Activated T-helper 1 cell treated with anti-CD3 and anti-CD28 coated beads, Interleukin-12 subunit alpha, Interleukin-12 subunit beta, Interleukin-2, Interleukin-4 antibody, amounts not matched to agents 30 ng/mL and 10 ng/mL and 1 ng/mL, durations not matched to agents 14 hours and 24 hours and 36 hours (primary cell): Measurements from ENCODE around the gene APBA1. TPM values are rescaled to one million over a fixed set of nuclear protein-coding genes. Genes with fewer than 3 reads are reported as not detected.

ENCODE experiments used
- DNase-seq: peaks from one replicate; pipeline ENCODE4 v3.0.0; 2021; ENCODE audit warnings: low spot score
- H3K27ac Mint-ChIP-seq: one replicate; pipeline ENCODE4 v1.8.0; 2021; ENCODE audit warnings: mild to moderate bottlenecking, mixed read lengths
- H3K27me3 Mint-ChIP-seq: one replicate; pipeline ENCODE4 v1.8.0; 2022; ENCODE audit warnings: mild to moderate bottlenecking, moderate library complexity, mixed read lengths; ENCODE audit not compliant: insufficient read depth
- H3K36me3 Mint-ChIP-seq: one replicate; pipeline ENCODE4 v1.8.0; 2021; ENCODE audit warnings: low read depth, mixed read lengths
- H3K4me1 Mint-ChIP-seq: one replicate; pipeline ENCODE4 v1.8.0; 2021; ENCODE audit warnings: low read depth, mixed read lengths
- H3K4me3 Mint-ChIP-seq: one replicate; pipeline ENCODE4 v1.8.0; 2021; ENCODE audit warnings: mild to moderate bottlenecking, moderate library complexity, mixed read lengths
- H3K9me3 Mint-ChIP-seq: one replicate; pipeline ENCODE4 v1.8.0; 2021; ENCODE audit warnings: mixed read lengths
- intact Hi-C: fragments of 100-400 bp; cut with micrococcal nuclease; formaldehyde crosslinking; loops from one replicate; pipeline ENCODE4 v1.15.1; 2024
- total RNA-seq: library from RNA; stranded (reverse); gene quantifications from 2 replicates; pipeline ENCODE4 v1.2.3, GENCODE V29; 2022

The APBA1 gene
- 2.4 and 3.5 TPM in 2 replicates for total RNA-seq

- intact Hi-C loops, result loop anchor here (1.0 to 5.0 kb wide), 5 partner anchors 87 to 587 kb away; partner anchors contain the start of gene SMC5
- H3K36me3 Mint-ChIP-seq, result no peaks in the 10 kb centered on the region
- H3K27me3 Mint-ChIP-seq, result peaks cover 42% of the 10 kb centered on the region
- peak within 1 kb of the TSS; percentile 15 for H3K27ac Mint-ChIP-seq
- peaks cover 7% of the 10 kb centered on the region for H3K4me1 Mint-ChIP-seq
- H3K4me3 Mint-ChIP-seq, result peak within 1 kb of the TSS; percentile 83
- no peaks in the 10 kb centered on the region for H3K9me3 Mint-ChIP-seq
- DNase-seq, result peak; percentile 17
Measured at GRCh38 chr9:69671879-69672595, at the start of gene APBA1. Gene APBA1 (minus strand): TSS chr9:69672371.

GRCh38 chr9:69719983-69720382 lies 47.8 kb upstream of the APBA1 start:
- H3K9me3 Mint-ChIP-seq, result no peaks in the 10 kb centered on the region
- intact Hi-C loops, result loop anchor here (5.0 kb wide), 1 partner anchor 37 kb away; no protein-coding TSS in a partner anchor

GRCh38 chr9:69719367-69719766 lies 47.2 kb upstream of the APBA1 start:
- H3K9me3 Mint-ChIP-seq, result no peaks in the 10 kb centered on the region
- intact Hi-C loops, result loop anchor here (5.0 kb wide), 1 partner anchor 38 kb away; no protein-coding TSS in a partner anchor
- no peak overlapping the region for H3K4me3 Mint-ChIP-seq
- H3K36me3 Mint-ChIP-seq, result peaks cover 55% of the 10 kb centered on the region
- H3K27me3 Mint-ChIP-seq, result no peaks in the 10 kb centered on the region
- DNase-seq, result no peak
- no peaks in the 10 kb centered on the region for H3K4me1 Mint-ChIP-seq
- H3K27ac Mint-ChIP-seq, result no peak overlapping the region

More at GRCh38 chr9:69719983-69720382, 47.8 kb upstream of the APBA1 start:
- DNase-seq, result no peak
- no peak overlapping the region for H3K4me3 Mint-ChIP-seq
- peaks cover 58% of the 10 kb centered on the region for H3K36me3 Mint-ChIP-seq
- H3K27ac Mint-ChIP-seq, result no peak overlapping the region
- H3K4me1 Mint-ChIP-seq, result no peaks in the 10 kb centered on the region
- H3K27me3 Mint-ChIP-seq, result no peaks in the 10 kb centered on the region

- no peaks in the 10 kb centered on the region for H3K27me3 Mint-ChIP-seq
- no peak overlapping the region for H3K27ac Mint-ChIP-seq
Measured at GRCh38 chr9:69718218-69718617, 46.0 kb upstream of the APBA1 start.

GRCh38 chr9:69715825-69716224 lies 43.7 kb upstream of the APBA1 start:
- intact Hi-C loops, result loop anchor here (5.0 kb wide), 1 partner anchor 41 kb away; no protein-coding TSS in a partner anchor
- no peak for DNase-seq
- no peaks in the 10 kb centered on the region for H3K4me1 Mint-ChIP-seq
- H3K27me3 Mint-ChIP-seq, result no peaks in the 10 kb centered on the region
- H3K4me3 Mint-ChIP-seq, result no peak overlapping the region
- no peaks in the 10 kb centered on the region for H3K9me3 Mint-ChIP-seq
- peaks cover 33% of the 10 kb centered on the region for H3K36me3 Mint-ChIP-seq
- H3K27ac Mint-ChIP-seq, result no peak overlapping the region

More at GRCh38 chr9:69718218-69718617, 46.0 kb upstream of the APBA1 start:
- H3K9me3 Mint-ChIP-seq, result no peaks in the 10 kb centered on the region
- no peaks in the 10 kb centered on the region for H3K4me1 Mint-ChIP-seq
- DNase-seq, result no peak
- intact Hi-C loops, result loop anchor here (5.0 kb wide), 1 partner anchor 39 kb away; no protein-coding TSS in a partner anchor
- no peak overlapping the region for H3K4me3 Mint-ChIP-seq
- peaks cover 48% of the 10 kb centered on the region for H3K36me3 Mint-ChIP-seq

- H3K9me3 Mint-ChIP-seq, result no peaks in the 10 kb centered on the region
- intact Hi-C loops, result loop anchor here (5.0 kb wide), 1 partner anchor 42 kb away; no protein-coding TSS in a partner anchor
- no peak overlapping the region for H3K4me3 Mint-ChIP-seq
- no peak for DNase-seq
- H3K27me3 Mint-ChIP-seq, result no peaks in the 10 kb centered on the region
- H3K36me3 Mint-ChIP-seq, result peaks cover 30% of the 10 kb centered on the region
- H3K27ac Mint-ChIP-seq, result no peak overlapping the region
- no peaks in the 10 kb centered on the region for H3K4me1 Mint-ChIP-seq
Measured at GRCh38 chr9:69715096-69715495, 42.9 kb upstream of the APBA1 start.

GRCh38 chr9:69697475-69697874 lies 25.3 kb upstream of the APBA1 start:
- no peak for DNase-seq
- Mint-ChIP-seq H3K27ac (no peak overlapping the region), H3K4me3 (no peak overlapping the region), H3K4me1 (no peaks in the 10 kb centered on the region), H3K36me3 (no peaks in the 10 kb centered on the region), H3K27me3 (peaks cover 14% of the 10 kb centered on the region), H3K9me3 (peaks cover 33% of the 10 kb centered on the region)
- intact Hi-C loops, result no loop called here

GRCh38 chr9:69696802-69697201 lies 24.6 kb upstream of the APBA1 start:
- no peaks in the 10 kb centered on the region for H3K36me3 Mint-ChIP-seq

GRCh38 chr9:69689991-69690538 lies 17.9 kb upstream of the APBA1 start:
- intact Hi-C loops, result no loop called here
- no peak for DNase-seq
- Mint-ChIP-seq H3K36me3 (no peaks in the 10 kb centered on the region), H3K4me3 (no peak overlapping the region), H3K27ac (no peak overlapping the region), H3K4me1 (no peaks in the 10 kb centered on the region), H3K27me3 (peaks cover 21% of the 10 kb centered on the region), H3K9me3 (no peaks in the 10 kb centered on the region)

More at GRCh38 chr9:69696802-69697201, 24.6 kb upstream of the APBA1 start:
- Mint-ChIP-seq H3K4me3 (no peak overlapping the region), H3K27ac (no peak overlapping the region), H3K27me3 (peaks cover 14% of the 10 kb centered on the region), H3K4me1 (no peaks in the 10 kb centered on the region), H3K9me3 (peaks cover 30% of the 10 kb centered on the region)
- intact Hi-C loops, result no loop called here
- no peak for DNase-seq

- no peaks in the 10 kb centered on the region for H3K36me3 Mint-ChIP-seq
- no peak for DNase-seq
- no peaks in the 10 kb centered on the region for H3K4me1 Mint-ChIP-seq
- intact Hi-C loops, result no loop called here
- H3K9me3 Mint-ChIP-seq, result no peaks in the 10 kb centered on the region
- peaks cover 7% of the 10 kb centered on the region for H3K27me3 Mint-ChIP-seq
- H3K4me3 Mint-ChIP-seq, result no peak overlapping the region
- no peak overlapping the region for H3K27ac Mint-ChIP-seq
Measured at GRCh38 chr9:69683927-69684326, 11.8 kb upstream of the APBA1 start.

- no peak overlapping the region for H3K4me3 Mint-ChIP-seq
- H3K9me3 Mint-ChIP-seq, result no peaks in the 10 kb centered on the region
- no peak for DNase-seq
- H3K27me3 Mint-ChIP-seq, result peaks cover 23% of the 10 kb centered on the region
- H3K27ac Mint-ChIP-seq, result no peak overlapping the region
- intact Hi-C loops, result no loop called here
- H3K36me3 Mint-ChIP-seq, result no peaks in the 10 kb centered on the region
- peaks cover 7% of the 10 kb centered on the region for H3K4me1 Mint-ChIP-seq
Measured at GRCh38 chr9:69678843-69679538, 6.8 kb upstream of the APBA1 start.

GRCh38 chr9:69677931-69678330 lies 5.8 kb upstream of the APBA1 start:
- peaks cover 32% of the 10 kb centered on the region for H3K27me3 Mint-ChIP-seq
- H3K4me3 Mint-ChIP-seq, result no peak overlapping the region
- H3K9me3 Mint-ChIP-seq, result no peaks in the 10 kb centered on the region
- H3K4me1 Mint-ChIP-seq, result peaks cover 7% of the 10 kb centered on the region
- intact Hi-C loops, result no loop called here
- H3K27ac Mint-ChIP-seq, result no peak overlapping the region
- DNase-seq, result no peak
- no peaks in the 10 kb centered on the region for H3K36me3 Mint-ChIP-seq

GRCh38 chr9:69675563-69675962 lies 3.4 kb upstream of the APBA1 start:
- H3K4me3 Mint-ChIP-seq, result no peak overlapping the region

More at GRCh38 chr9:69675563-69675962, 3.4 kb upstream of the APBA1 start:
- H3K9me3 Mint-ChIP-seq, result no peaks in the 10 kb centered on the region
- peaks cover 45% of the 10 kb centered on the region for H3K27me3 Mint-ChIP-seq
- no peaks in the 10 kb centered on the region for H3K36me3 Mint-ChIP-seq
- intact Hi-C loops, result no loop called here
- H3K4me1 Mint-ChIP-seq, result peaks cover 7% of the 10 kb centered on the region
- no peak for DNase-seq
- no peak overlapping the region for H3K27ac Mint-ChIP-seq
